ENCODE measurements around the gene TXNRD2. TPM values are rescaled to one million over a fixed set of nuclear protein-coding genes. Genes with fewer than 3 reads are reported as not detected.

The TXNRD2 gene
- total RNA-seq, 1 experiment from 2014 or later = 22.9 TPM

DNA sequence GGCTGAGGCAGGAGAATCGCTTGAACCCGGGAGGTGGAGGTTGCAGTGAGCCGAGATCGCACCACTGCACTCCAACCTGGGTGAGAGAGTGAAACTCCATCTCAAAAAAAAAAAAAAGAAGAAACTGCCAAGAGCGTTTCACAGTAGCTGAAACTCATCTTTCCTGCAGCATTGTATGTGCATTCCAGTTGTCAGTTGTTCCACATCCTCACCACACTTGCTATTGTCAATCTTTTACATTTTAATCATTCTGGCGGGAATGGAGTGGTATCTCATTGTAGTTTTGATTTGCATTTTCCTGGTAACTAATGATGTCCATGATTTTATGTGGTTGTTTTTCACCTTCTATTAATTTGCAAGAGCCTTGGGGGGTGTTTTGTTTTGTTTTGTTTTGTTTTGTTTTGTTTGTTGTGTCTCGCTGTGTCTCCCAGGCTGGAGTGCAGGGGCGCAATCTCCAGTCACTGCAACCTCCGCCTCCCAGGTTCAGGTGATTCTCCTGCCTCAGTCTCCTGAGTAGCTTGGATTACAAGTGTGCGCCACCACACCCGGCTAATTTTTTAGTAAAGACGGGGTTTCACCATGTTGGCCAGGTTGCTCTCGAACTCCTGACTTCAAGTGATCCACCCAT is 78.9 kb downstream of the TXNRD2 start:
- Histone ChIP-seq H3T11ph (ENCODE audit: low read length) (no peak overlapping the region), H3K9ac (ENCODE audit: extremely low read depth, insufficient read length, low read length) (no peak overlapping the region), H4K5ac (ENCODE audit: insufficient read length, low read depth, low read length) (no peak overlapping the region), H4K8ac (replicated peaks; ENCODE audit: insufficient read length, low read depth, low read length) (no peak overlapping the region), H4K20me1 (ENCODE audit: control insufficient read depth, insufficient read depth, insufficient read length) (no peaks in the 10 kb centered on the region), H2BK120ac (ENCODE audit: low read depth, low read length, poor library complexity, severe bottlenecking) (no peak overlapping the region), H3K18ac (ENCODE audit: insufficient read length, low read depth, low read length) (no peak overlapping the region), H3K23ac (ENCODE audit: insufficient read length, low read depth, low read length) (no peak overlapping the region), H3K56ac (ENCODE audit: insufficient read length, low read depth, low read length) (no peak overlapping the region), H2BK20ac (ENCODE audit: low read depth, low read length, poor library complexity, severe bottlenecking) (no peak overlapping the region), H2BK15ac (ENCODE audit: low read depth, low read length) (no peak overlapping the region), H3K27me3 (ENCODE audit: insufficient read depth, low read length) (no peaks in the 10 kb centered on the region), H3K27ac (ENCODE audit: insufficient read length, low read depth, low read length) (no peak overlapping the region), H3K79me2 (ENCODE audit: insufficient read depth, low read length) (no peaks in the 10 kb centered on the region), H3K23me2 (ENCODE audit: insufficient read length, low read depth, low read length, poor library complexity, severe bottlenecking) (no peaks in the 10 kb centered on the region), H3K79me1 (ENCODE audit: insufficient read depth, low read depth, low read length, poor library complexity, severe bottlenecking) (no peaks in the 10 kb centered on the region), H3K4me1 (ENCODE audit: insufficient read depth, low read length) (no peaks in the 10 kb centered on the region), H2BK5ac (ENCODE audit: insufficient read length, low read length) (no peak overlapping the region), H3K9me3 (ENCODE audit: control insufficient read depth, low read depth, low read length) (no peaks in the 10 kb centered on the region), H4K91ac (ENCODE audit: insufficient read length, low read depth, low read length) (no peak overlapping the region), H3K14ac (ENCODE audit: insufficient read depth, low read length) (no peak overlapping the region), H3K4ac (ENCODE audit: low read depth, low read length) (no peak overlapping the region), H2AK5ac (ENCODE audit: insufficient read length, low read length) (no peak overlapping the region), H2AFZ (ENCODE audit: low read length) (no peak overlapping the region), H2BK12ac (ENCODE audit: insufficient read length, low read depth, low read length) (no peak overlapping the region), H3K4me2 (ENCODE audit: insufficient read depth, insufficient read length, low read length) (no peak overlapping the region)
- Mint-ChIP-seq H3K36me3 (ENCODE audit: insufficient read depth in 1 of 3, low read depth in 3 of 3) (no peaks in the 10 kb centered on the region), H3K27ac (no peak overlapping the region), H3K9me3 (no peaks in the 10 kb centered on the region), H3K4me1 (peaks cover 12% of the 10 kb centered on the region in 2 experiments), H3K4me3 (no peak overlapping the region), H3K27me3 (ENCODE audit: low read depth) (no peaks in the 10 kb centered on the region; the same call in 1 of the 2 replicates)
- no peak for DNase-seq
- TF ChIP-seq, protein P1, sequence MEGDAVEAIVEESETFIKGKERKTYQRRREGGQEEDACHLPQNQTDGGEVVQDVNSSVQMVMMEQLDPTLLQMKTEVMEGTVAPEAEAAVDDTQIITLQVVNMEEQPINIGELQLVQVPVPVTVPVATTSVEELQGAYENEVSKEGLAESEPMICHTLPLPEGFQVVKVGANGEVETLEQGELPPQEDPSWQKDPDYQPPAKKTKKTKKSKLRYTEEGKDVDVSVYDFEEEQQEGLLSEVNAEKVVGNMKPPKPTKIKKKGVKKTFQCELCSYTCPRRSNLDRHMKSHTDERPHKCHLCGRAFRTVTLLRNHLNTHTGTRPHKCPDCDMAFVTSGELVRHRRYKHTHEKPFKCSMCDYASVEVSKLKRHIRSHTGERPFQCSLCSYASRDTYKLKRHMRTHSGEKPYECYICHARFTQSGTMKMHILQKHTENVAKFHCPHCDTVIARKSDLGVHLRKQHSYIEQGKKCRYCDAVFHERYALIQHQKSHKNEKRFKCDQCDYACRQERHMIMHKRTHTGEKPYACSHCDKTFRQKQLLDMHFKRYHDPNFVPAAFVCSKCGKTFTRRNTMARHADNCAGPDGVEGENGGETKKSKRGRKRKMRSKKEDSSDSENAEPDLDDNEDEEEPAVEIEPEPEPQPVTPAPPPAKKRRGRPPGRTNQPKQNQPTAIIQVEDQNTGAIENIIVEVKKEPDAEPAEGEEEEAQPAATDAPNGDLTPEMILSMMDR (conservative IDR thresholded peaks at IDR 0.05) = no peak
- no CpG with 5 or more reads among the region's 13 CpGs for WGBS (ENCODE audit: extremely low coverage, insufficient read length, low lambda C conversion rate)
